GM19372 (cell line): Measurements from ENCODE around the gene DUSP15.
"Not testable (repeated sequence)": the region's sequence is repeated elsewhere in the genome, so short reads cannot be mapped to it uniquely, and the experiment has no call there.

ENCODE experiments used
- ATAC-seq: cut with Tn5 transposase; IDR thresholded peaks from one replicate; pipeline ENCODE4 v1.9.1; 2021; ENCODE audit warnings: mild to moderate bottlenecking, low read depth, moderate library complexity; ENCODE audit not compliant: unreplicated experiment

Gene DUSP15

DNA sequence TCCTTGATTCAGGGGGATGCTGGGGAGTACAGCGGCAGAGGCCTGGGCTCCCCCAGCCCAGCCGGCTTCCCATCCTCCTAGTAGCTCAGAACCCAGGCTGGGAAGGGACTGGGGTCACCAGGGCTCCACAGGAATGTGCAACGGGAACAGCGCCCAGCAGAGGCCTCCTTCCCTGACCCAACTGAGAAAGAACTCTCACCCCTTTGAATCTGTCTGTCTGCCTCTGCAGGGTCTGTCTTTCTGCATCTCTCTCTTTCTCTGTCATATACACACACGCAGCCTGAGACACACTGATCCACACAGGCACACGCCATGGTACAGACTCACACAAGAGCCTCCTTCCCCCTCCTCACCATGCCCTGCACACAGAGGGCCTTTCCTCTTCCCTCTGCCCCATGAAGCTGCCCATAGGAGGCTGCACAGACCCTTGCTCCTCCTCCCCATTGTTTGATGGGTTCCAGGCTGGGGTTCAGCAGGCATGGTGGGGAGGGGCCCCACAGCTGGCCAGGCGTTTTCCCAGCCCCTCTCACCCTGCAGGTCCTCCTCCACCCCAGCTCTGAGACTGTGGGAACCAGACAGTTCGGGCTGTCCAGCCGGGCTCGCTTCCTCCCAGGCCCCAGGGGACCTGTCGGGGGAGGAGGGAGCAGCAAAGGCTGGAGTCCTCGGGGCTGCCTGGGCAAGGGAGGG, 27.7 kb downstream of the DUSP15 start:
- ATAC-seq, result no peak

GRCh38 chr20:31841928-31842327, 28.4 kb downstream of the DUSP15 start:
- ATAC-seq, result no peak

GRCh38 chr20:31840906-31841816, 29.2 kb downstream of the DUSP15 start:
- ATAC-seq, result no peak

GRCh38 chr20:31839782-31840487, 30.4 kb downstream of the DUSP15 start:
- ATAC-seq, result no peak

- ATAC-seq, result no peak
These were observed 31.6 kb downstream of the DUSP15 start for GRCh38 chr20:31838646-31839292.

DNA sequence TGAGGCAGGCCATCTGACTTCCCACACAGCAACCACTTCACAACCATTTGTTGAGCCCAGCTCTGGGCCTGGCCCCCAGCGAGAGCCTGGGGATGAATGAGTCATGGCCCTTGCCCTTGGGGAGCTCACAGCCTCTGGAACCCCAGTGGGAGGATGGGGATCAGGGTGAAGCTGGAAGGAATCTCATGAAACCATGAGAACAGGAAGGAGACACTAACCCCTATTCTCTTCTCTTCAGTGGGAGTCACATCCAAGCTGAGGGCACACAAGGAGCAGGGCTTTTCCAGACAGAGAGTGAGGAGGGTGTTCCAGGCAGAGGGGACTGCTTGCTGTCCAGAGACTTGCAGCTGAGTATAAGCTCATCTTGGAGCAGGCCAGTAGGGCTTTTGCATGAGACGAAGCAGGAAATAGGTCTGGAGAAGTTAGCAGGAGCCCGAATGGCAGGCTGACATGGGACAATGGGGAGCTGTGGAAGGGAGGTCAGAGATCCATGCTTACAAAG, 32.4 kb downstream of the DUSP15 start:
- no peak for ATAC-seq

- ATAC-seq, result no peak
These were observed 33.3 kb downstream of the DUSP15 start for GRCh38 chr20:31836853-31837608.

GRCh38 chr20:31835977-31836852, 34.1 kb downstream of the DUSP15 start:
- ATAC-seq, result no peak

GRCh38 chr20:31835554-31835953, 34.8 kb downstream of the DUSP15 start:
- ATAC-seq, result no peak

DNA sequence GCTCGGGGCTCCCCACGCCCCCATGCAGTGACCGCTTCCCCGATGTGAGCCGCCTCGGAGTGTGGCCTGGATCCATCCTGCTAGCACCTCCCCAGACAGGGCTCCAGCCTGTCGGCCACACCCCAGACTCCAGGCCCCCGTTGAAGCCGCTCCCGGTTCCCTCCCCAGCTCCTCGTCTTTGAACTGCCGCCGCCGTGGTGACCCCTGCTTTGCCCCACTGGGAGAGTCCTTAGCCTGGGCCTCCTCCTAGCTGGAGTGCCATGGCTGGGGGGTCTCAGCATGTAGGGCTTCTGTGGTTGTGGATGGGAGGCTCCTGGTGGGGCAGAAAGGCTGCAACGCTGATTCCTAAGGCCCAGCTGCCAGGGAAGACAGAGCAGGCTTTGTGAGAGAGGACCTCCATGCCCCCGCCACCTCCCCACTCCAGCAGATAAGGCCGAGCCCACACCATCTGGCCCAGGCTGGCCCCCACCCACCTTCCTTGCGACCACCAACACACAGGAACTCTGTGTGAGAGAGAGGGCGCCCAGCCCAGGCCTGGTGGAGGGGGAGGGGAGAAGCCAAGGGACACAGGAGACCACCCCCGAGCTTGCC, 36.3 kb downstream of the DUSP15 start:
- no peak for ATAC-seq

DNA sequence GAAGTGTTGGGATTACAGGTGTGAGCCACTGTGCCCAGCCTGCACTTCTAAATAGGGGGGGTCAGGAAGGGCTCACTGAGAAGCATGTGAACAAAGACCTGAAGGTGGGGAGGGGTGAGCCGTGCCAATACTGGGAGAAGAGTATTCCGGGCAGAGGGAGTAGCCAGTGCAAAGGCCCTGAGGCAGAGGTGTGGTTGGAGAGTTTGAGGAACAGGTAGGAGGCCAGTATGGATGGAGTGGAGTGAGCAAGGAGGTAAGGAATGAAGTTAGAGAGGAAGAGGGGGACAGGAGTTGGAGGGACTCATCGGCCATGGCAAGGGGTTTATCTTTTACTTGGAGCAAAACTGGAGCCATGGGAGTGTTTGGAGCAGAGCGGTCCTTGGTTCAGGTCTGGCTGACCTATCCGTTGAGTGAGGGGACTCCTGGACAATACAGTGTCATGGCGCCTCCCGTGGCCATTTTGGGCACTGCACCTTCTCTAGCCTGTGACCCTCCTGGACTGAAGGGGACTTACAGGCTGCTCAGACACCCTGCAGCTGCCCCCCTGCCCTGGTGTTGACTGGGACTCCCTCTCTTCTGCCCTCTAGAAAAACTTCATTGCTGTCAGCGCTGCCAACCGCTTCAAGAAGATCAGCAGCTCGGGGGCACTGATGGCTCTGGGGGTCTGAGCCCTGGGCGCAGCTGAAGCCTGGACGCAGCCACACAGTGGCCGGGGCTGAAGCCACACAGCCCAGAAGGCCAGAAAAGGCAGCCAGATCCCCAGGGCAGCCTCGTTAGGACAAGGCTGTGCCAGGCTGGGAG, 37.0 kb downstream of the DUSP15 start:
- ATAC-seq, result no peak

- ATAC-seq, result no peak
These were observed 38.5 kb downstream of the DUSP15 start for GRCh38 chr20:31831771-31832306.

- ATAC-seq, result no peak
These were observed 39.1 kb downstream of the DUSP15 start for GRCh38 chr20:31831211-31831610.

GRCh38 chr20:31830406-31830981, 39.8 kb downstream of the DUSP15 start:
- ATAC-seq, result no peak

DNA sequence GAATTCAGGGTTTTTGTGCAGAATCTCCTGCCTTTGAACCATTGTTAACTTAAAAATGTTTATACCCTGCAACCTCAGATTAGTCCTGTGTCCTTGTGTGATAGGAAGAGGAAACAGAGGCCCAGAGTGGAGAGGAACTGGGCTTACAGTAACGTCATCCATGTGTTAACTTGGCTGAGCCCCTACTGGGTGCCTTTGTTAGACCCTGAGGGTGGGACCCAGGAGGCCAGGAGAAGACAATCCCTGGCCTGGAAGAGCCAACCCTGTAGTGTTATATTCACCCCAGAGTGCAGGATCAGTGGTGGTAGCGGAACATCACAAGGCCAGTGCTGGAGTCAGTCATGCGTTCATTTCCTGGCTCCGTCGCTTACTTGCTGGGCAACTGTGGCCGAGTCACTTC, 40.6 kb downstream of the DUSP15 start:
- ATAC-seq, result no peak

DNA sequence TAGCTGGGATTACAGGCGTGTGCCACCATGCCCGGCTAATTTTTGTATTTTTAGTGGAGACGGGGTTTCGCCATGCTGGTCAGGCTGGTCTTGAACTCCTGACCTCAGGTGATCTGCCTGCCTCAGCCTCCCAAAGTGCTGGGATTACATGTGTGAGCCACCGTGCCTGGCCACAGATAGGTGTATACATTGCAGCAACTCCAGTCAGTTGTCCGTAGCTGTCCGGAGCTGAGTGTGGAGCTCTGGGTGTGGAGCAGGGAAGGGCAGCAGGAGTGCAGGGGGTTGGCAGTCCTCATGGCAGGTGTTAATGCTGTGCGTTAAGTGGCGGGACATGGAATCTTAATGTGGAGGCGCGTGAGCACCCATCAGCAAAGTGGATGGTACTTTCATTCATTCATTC, 42.3 kb downstream of the DUSP15 start:
- ATAC-seq, result not testable (repeated sequence)

DNA sequence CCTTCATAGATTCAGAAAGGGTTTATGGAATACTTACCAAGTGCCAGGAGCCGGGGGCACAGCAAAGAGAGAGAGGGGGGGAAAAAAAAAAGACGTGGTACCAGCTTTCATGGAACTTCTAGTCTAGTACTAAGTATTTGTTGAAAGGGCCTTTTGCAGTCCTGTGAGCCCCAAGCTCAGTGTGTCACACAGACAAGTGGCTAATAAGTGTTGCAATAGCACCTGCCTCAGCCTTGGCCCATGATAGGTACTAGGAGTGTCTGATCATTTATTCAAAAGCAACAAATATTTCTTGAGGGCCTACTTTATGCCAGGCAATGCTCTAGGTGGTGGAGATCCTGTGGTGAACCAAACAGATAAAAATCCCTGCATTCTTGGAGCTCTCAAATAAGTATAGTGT, 43.3 kb downstream of the DUSP15 start:
- ATAC-seq, result no peak
